ENCODE data around the gene FUT2.

FUT2 gene

DNA sequence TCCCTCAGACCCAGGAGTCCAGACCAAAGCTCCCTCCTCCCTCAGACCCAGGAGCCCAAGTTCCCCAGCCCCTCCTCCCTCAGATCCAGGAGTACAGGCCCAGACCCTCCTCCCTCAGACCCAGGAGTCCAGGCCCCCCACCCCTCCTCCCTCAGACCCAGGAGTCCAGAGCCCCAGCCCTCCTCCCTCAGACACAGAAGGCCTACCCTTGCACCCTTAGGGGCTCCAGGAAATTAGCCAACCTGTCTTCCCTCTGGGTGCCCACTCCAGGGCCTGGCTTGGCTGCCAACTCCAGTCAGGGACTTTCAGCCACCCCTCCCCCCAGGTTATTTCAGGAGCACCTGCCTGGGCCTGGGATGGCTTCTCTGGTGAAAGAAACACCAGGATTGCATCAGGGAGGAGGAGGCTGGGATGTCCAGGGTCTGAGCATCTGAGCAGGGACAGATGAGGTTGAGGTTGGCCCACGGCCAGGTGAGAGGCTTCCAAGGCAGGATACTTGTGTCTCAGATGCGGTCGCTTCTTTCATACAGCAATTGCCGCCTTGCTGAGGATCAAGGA is 59.4 kb downstream of the FUT2 start, which contains the start of gene FGF21:
FGF21 (plus strand) TSS at position 441 of the 558 bp plus-strand sequence. CDS start 713 bp downstream, outside the sequence.
- DNase-seq: no peak

Measured in activated CD4-positive, alpha-beta T cell treated with anti-CD3 and anti-CD28 coated beads, Interleukin-2, amount 50 U/mL, for 1 hour (primary cell).